GM19467 (cell line): ENCODE measurements around the gene RALGDS.
A peak's percentile ranks its signal among the peaks of the same experiment; 100 is the strongest.

ENCODE experiments used
- ATAC-seq: cut with Tn5 transposase; IDR thresholded peaks from one replicate; pipeline ENCODE4 v1.9.1; 2021; ENCODE audit warnings: mild to moderate bottlenecking, moderate library complexity; ENCODE audit not compliant: unreplicated experiment

Gene RALGDS

DNA sequence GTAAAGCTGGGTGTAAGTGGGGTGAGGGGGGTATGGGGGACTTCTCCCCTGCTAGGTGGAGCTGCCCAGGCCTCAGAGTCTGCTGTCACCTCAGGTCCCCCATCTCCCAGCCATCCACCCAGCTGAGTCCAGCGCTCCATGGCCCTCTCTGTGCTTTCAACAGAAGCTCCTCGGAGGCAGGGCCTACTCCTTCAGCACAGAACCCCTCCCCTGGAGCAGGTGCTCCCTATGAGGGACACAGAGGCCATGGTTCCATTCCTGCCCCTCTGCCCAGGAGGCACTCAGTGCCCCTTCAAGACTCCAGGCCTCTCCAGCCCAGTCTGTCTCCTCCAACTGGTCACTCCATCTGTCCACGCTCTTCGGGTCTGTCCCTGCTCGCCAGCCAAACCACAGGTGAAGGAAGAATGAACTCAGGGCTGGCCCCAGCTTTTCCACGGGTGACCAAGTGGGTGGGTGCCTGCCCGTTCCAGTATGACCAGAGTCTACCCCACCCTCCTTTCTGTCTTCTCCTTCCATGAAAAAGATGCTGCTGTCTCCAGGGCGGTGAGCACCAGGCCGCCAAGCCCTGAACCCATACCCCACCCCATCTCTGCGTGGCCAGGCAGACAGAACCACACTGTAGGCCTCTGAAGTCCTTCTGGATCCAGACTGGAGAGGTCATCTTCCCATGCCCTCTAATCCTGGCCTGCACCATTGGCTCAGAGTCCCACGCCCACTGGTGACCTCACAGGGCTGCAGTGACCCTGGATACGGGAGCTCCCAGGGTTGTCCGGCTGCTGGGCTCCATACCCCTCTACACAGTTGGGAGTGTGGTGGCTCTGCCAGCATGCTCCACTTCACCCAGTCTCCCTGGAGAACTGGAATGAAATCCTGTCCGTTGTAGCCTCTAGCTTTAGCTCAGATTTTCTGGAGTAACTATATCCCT is 30.8 kb upstream of the RALGDS start:
- no peak for ATAC-seq

DNA sequence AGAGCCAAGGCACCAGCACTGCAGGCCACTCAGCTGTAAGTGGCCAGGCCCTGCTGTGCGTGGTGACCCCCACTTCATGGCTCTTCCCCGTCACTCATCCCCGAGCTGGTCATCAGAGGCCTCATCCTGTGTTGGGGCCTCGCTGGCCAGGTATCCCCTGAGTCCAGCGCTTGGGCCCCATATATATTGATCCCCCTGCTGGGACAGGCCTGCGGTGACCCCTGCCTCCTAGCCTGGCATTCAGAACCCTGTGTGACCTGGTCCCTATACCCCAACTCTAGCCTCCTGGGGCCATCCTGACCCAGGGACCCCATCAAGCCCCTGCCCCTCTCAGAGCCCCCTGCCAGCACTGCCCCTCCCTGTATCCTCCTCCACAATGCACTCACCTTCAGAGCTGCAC is 30.0 kb upstream of the RALGDS start:
- ATAC-seq, result no peak

- peak; percentile 53 for ATAC-seq
Measured at GRCh38 chr9:133149130-133150015, 28.3 kb upstream of the RALGDS start.

DNA sequence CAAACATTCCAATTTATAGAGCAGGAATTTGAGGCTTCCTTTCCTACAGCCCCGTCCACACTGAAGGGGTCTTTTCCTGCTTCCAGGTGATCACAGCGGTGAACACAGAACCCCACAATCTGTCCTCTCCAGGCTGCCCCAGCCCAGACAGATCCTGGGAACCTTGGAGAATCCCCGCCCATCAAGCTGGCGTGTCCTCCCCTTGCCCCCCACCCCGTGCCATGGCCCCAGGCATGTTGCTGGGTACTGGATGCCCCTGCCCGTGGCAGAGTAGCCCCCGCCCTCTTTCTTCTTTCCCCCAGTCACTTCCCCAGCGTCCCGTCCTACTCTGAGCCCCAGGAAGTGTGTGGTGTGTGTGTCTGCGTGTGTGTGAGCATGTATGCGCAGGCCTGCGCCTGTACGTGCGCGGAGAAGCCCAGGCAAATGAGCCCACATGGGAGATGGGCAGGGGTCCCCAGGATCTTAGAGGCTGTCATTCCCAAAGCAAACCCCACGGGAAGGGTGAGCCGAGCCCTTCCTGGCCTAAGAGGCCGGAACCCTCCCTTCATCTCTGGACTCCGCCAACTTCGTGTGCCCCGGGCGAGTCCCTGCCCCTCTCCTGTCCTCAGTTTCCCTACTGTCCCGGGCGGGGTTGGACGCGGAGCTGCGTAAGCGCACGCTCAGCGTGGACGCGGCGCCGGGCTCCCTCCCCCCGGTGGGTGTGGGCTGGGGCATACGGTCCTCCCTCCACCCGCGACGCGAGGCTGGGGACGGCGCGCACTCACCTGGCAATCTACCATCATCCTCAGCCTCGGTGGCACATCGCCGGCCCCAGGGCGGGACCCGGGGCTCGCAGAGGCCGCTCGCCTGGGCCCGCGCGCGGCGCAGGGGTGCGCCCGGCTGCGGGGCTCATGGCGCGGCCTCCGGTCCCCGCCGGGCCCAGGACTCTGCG is 27.4 kb upstream of the RALGDS start:
- ATAC-seq, result peak; percentile 18

DNA sequence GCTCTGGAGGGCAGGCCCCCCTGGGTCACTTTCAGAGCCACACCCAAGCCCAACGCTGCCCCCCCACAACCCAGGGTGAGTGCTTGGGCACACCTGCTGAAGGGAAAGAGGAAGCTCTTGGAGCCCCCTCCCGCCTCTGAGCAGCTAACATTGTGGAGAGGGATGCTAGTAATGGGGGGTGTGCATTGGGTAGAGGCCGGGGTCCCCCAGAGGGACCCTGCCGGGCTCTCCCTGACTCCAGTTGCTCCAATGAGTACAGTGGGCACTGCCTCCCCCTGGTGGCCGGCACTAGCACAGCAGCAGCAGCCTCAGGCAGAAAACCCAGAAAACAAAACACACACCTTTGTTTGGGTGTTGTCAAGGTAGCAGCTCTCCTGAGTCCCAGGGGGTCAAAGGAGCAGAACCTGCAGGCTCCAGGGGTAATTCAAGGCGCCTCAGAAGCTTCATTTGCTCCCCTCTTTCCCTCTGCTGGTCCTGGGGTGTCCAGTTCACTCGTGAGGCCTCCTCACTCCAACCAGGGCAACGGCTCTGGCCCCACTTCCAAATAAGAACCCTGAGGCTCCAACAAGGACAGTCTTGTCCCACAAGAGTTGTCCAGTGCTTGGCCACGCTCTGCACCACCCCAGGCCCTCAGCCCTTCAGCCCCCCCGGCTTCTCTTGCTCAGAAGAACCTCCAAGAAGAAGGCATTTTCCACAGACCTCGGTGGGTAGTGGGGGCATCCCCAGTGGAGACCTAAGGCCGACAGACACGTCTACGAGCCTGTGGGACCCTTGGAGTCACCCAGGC is 26.6 kb upstream of the RALGDS start:
- ATAC-seq, result no peak

- no peak for ATAC-seq
Measured at GRCh38 chr9:133146746-133147411, 25.8 kb upstream of the RALGDS start.

DNA sequence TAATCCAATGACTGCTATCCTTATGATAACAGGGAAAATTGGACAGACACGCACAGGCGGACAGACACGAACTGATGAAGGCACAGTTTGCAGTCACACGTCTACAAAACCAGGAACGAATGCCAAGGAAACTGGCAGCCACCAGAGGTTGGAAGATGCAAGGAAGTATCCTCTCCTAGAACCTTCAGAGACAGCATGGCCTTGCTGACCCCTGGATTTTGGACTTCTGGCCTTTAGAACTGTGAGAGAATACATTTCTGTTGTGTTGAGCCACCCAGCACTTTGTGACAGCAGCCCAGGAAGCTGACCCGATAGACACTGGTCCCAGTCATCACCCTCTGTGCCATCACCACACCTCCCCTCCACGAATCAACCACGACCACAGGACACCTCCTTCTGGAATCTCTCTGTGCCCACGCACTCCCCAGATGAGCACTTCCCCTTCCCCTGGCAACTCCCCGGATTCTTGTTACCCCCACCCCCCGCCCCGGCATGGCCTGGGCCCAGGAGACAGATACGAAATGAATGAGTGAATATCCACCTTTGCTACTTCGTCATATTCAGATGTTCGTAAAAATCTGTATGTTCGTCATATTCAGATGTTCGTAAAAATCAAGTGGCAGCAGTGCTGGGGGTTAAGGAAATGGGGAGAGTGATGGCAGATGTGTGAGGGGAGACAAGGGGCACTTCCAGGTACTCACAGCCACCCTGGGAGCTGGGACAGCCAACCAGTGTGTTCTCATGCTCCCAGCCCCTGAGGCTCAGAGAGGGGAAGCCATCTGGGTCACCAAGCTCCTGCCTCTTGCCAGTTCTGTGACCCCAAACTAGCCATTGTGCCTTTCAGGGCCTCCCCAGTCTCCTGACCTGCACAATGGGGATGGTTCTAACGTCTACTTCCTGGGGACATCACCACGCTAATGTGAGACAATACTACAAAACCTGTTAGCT is 24.1 kb upstream of the RALGDS start:
- no peak for ATAC-seq

- peak; percentile 43 for ATAC-seq
Measured at GRCh38 chr9:133144142-133144903, 23.3 kb upstream of the RALGDS start.

DNA sequence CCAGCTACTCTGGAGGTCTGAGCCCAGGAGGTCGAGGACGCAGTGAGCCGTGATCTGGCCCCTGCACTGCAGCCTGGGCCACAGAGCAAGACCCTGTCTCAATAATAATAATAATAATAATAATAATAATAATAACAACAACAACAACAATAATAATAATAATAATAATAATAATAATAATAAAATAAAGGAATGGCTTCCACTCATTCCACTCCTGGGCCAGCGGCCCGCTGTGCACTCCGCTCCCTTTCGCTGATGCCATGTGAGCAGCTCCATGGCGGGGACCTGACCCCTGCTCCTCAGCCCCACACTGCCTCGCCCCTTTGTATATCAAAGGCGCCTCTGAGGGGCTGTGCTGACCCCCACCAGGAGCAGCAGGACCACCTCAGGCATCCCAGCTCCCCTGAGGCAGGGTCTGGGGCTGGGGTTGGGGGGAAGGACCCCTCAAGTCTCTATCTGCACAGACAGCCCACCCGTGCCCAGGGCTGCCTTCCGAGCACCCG is 22.6 kb upstream of the RALGDS start:
- no peak for ATAC-seq

- no peak for ATAC-seq
Measured at GRCh38 chr9:133142684-133143622, 21.9 kb upstream of the RALGDS start.

- no peak for ATAC-seq
Measured at GRCh38 chr9:133141833-133142595, 21.0 kb upstream of the RALGDS start.

GRCh38 chr9:133140606-133141005 is 19.6 kb upstream of the RALGDS start:
- no peak for ATAC-seq

- ATAC-seq, result no peak
Measured at GRCh38 chr9:133140174-133140505, 19.1 kb upstream of the RALGDS start.

- ATAC-seq, result no peak
Measured at GRCh38 chr9:133139246-133140173, 18.5 kb upstream of the RALGDS start.
